ENCODE data around the gene ACKR4. TPM values are rescaled to one million over a fixed set of nuclear protein-coding genes. Genes with fewer than 3 reads are reported as not detected.
"Not testable (repeated sequence)": the region's sequence is repeated elsewhere in the genome, so short reads cannot be mapped to it uniquely, and the experiment has no call there.

The ACKR4 gene
- total and polyA plus RNA-seq, 2 experiments from 2014 or later: 14.8 to 25.0 TPM

GRCh38 chr3:132605374-132605792 lies 8.3 kb downstream of the ACKR4 start:
- WGBS, 2 experiments (ENCODE audit: low coverage in 1 of 2, low lambda C conversion rate in 2 of 2, missing lambda C conversion rate in 2 of 2): 22 to 40% methylated on average over 2 of the region's 2 CpGs
- TF ChIP-seq EZH2 (IDR thresholded peaks at IDR 0.05; ENCODE audit: insufficient read depth, poor library complexity, severe bottlenecking): no peak
- no peak for TF ChIP-seq EZH2phosphoT487 (IDR thresholded peaks at IDR 0.05; ENCODE audit: insufficient read depth, low read depth)
- Histone ChIP-seq H3K4me2 (ENCODE audit: unreplicated experiment) (peak overlapping the region; percentile 43), H3K79me2 (ENCODE audit: insufficient read depth) (0 out of 2 replicates have a peak, but pooled peaks cover 7% of the 10 kb centered on the region), H4K20me1 (ENCODE audit: insufficient read depth) (no peaks in the 10 kb centered on the region), H2AFZ (peak overlapping the region; percentile 7; the same call in 1 of the 2 replicates), H3F3A (ENCODE audit: insufficient read depth) (peaks cover 34% of the 10 kb centered on the region), H3K27me3 (replicated peaks; ENCODE audit: insufficient read depth) (no peaks in the 10 kb centered on the region), H3K36me3 (ENCODE audit: low read depth) (peaks cover 9% of the 10 kb centered on the region), H3K27ac (peak overlapping the region; percentile 68), H3K9ac (no peak overlapping the region), H3K9me2 (ENCODE audit: insufficient read depth) (no peaks in the 10 kb centered on the region), H3K4me1 (ENCODE audit: insufficient read depth) (peaks cover 37% of the 10 kb centered on the region), H3K9me3 (ENCODE audit: low read depth) (no peaks in the 10 kb centered on the region), H3K4me3 (no peak overlapping the region)
- in situ Hi-C loops (cut with MboI): no loop called here
- peak; percentile 60 for DNase-seq

GRCh38 chr3:132606085-132606484 lies 9.0 kb downstream of the ACKR4 start:
- Histone ChIP-seq H3K4me3 (no peak overlapping the region), H3F3A (ENCODE audit: insufficient read depth) (peaks cover 34% of the 10 kb centered on the region), H3K27me3 (replicated peaks; ENCODE audit: insufficient read depth) (no peaks in the 10 kb centered on the region), H3K9ac (no peak overlapping the region; the same call in 1 of the 2 replicates), H3K4me2 (ENCODE audit: unreplicated experiment) (peak overlapping the region; percentile 43), H3K4me1 (ENCODE audit: insufficient read depth) (peaks cover 37% of the 10 kb centered on the region), H3K36me3 (ENCODE audit: low read depth) (peaks cover 9% of the 10 kb centered on the region), H3K79me2 (ENCODE audit: insufficient read depth) (0 out of 2 replicates have a peak, but pooled peaks cover 7% of the 10 kb centered on the region), H3K9me2 (ENCODE audit: insufficient read depth) (no peaks in the 10 kb centered on the region), H3K9me3 (ENCODE audit: low read depth) (no peaks in the 10 kb centered on the region), H3K27ac (peak overlapping the region; percentile 68), H4K20me1 (ENCODE audit: insufficient read depth) (no peaks in the 10 kb centered on the region), H2AFZ (peak overlapping the region; percentile 7; the same call in 1 of the 2 replicates)
- TF ChIP-seq EZH2phosphoT487 (IDR thresholded peaks at IDR 0.05; ENCODE audit: insufficient read depth, low read depth): no peak
- no peak for TF ChIP-seq EZH2 (IDR thresholded peaks at IDR 0.05; ENCODE audit: insufficient read depth, poor library complexity, severe bottlenecking)
- 61 to 70% methylated on average over 1 of the region's 1 CpG for WGBS, 2 experiments (ENCODE audit: low coverage in 1 of 2, low lambda C conversion rate in 2 of 2, missing lambda C conversion rate in 2 of 2)
- in situ Hi-C loops (cut with MboI): no loop called here
- DNase-seq: peak; percentile 69

DNA sequence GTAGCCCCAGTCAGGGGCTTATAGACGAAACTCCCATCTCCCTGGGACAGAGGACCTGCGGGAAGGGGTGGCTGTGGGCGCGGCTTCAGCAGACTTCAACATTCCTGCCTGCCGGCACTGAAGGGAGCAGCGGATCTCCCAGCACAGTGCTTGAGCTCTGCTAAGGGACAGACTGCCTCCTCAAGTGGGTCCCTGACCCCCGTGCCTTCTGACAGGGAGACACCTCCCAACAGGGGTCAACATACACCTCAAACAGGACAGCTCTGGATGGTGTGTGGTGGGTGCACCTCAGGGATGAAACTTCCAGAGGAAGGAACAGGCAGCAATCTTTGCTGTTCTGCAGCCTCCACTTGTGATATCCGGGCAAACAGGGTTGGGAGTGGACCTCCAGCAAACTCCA lies 9.6 kb downstream of the ACKR4 start:
- H3K9me2 ChIP-seq (ENCODE audit: insufficient read depth); H3K9me3 ChIP-seq (ENCODE audit: low read depth); in situ Hi-C loops (cut with MboI); H3K79me2 ChIP-seq (ENCODE audit: insufficient read depth); DNase-seq; H3K4me3 ChIP-seq; H3K9ac ChIP-seq; H4K20me1 ChIP-seq (ENCODE audit: insufficient read depth); H3K36me3 ChIP-seq (ENCODE audit: low read depth); H3K27me3 ChIP-seq (replicated peaks; ENCODE audit: insufficient read depth): not testable (repeated sequence)
- peak overlapping the region; percentile 7; the same call in 1 of the 2 replicates for H2AFZ ChIP-seq
- WGBS, 2 experiments (ENCODE audit: low coverage in 1 of 2, low lambda C conversion rate in 2 of 2, missing lambda C conversion rate in 2 of 2): 68% methylated on average over 8 of the region's 8 CpGs
- H3K27ac ChIP-seq: peak overlapping the region; percentile 68
- H3F3A ChIP-seq (ENCODE audit: insufficient read depth): peaks cover 34% of the 10 kb centered on the region
- H3K4me2 ChIP-seq (ENCODE audit: unreplicated experiment): peak overlapping the region; percentile 43
- H3K4me1 ChIP-seq (ENCODE audit: insufficient read depth): peaks cover 37% of the 10 kb centered on the region

GRCh38 chr3:132615301-132615700 lies 18.2 kb downstream of the ACKR4 start:
- H3K4me1 ChIP-seq (ENCODE audit: insufficient read depth); H3K9me2 ChIP-seq (ENCODE audit: insufficient read depth); H3K4me3 ChIP-seq; H3K27me3 ChIP-seq (replicated peaks; ENCODE audit: insufficient read depth); H4K20me1 ChIP-seq (ENCODE audit: insufficient read depth); H2AFZ ChIP-seq; DNase-seq; H3K79me2 ChIP-seq (ENCODE audit: insufficient read depth); H3K9me3 ChIP-seq (ENCODE audit: low read depth); H3K4me2 ChIP-seq (ENCODE audit: unreplicated experiment); H3K27ac ChIP-seq; H3K36me3 ChIP-seq (ENCODE audit: low read depth); H3K9ac ChIP-seq; in situ Hi-C loops (cut with MboI); H3F3A ChIP-seq (ENCODE audit: insufficient read depth): not testable (repeated sequence)
- WGBS, 2 experiments (ENCODE audit: low coverage in 1 of 2, low lambda C conversion rate in 2 of 2, missing lambda C conversion rate in 2 of 2): 95% methylated on average over 3 of the region's 3 CpGs

DNA sequence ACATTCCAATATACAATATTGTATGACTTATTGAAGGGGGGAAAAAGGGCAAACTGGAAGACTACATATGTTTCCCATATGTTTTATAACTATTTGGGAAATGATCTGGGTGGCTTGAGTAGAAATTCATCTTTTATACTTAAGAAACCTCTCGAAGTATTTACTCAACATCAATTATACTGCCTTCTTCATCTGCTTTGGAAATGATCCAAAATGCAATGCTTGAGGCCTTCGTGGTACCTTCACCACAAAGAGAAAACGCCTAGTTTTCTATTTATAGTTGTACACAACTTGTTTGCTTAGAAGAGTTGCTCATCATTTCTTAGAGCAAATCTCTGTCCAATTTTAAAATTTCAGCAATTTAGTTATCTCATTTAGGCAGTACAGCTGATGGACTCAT lies 18.8 kb downstream of the ACKR4 start:
- no peaks in the 10 kb centered on the region for H3K79me2 ChIP-seq (ENCODE audit: insufficient read depth)
- H3K27ac ChIP-seq: no peak overlapping the region
- H4K20me1 ChIP-seq (ENCODE audit: insufficient read depth): no peaks in the 10 kb centered on the region
- in situ Hi-C loops (cut with MboI): no loop called here
- no peak for TF ChIP-seq EZH2phosphoT487 (IDR thresholded peaks at IDR 0.05; ENCODE audit: insufficient read depth, low read depth)
- no peak for TF ChIP-seq EZH2 (IDR thresholded peaks at IDR 0.05; ENCODE audit: insufficient read depth, poor library complexity, severe bottlenecking)
- no peak overlapping the region for H3K4me3 ChIP-seq
- no peaks in the 10 kb centered on the region for H3K27me3 ChIP-seq (replicated peaks; ENCODE audit: insufficient read depth)
- H3K9me2 ChIP-seq (ENCODE audit: insufficient read depth): no peaks in the 10 kb centered on the region
- H3F3A ChIP-seq (ENCODE audit: insufficient read depth): peaks cover 6% of the 10 kb centered on the region; the same call in 1 of the 2 replicates
- H3K36me3 ChIP-seq (ENCODE audit: low read depth): peaks cover 3% of the 10 kb centered on the region; the same call in 1 of the 2 replicates
- no peak overlapping the region for H3K4me2 ChIP-seq (ENCODE audit: unreplicated experiment)
- no peak overlapping the region for H2AFZ ChIP-seq
- 26 to 29% methylated on average over 3 of the region's 3 CpGs for WGBS, 2 experiments (ENCODE audit: low coverage in 1 of 2, low lambda C conversion rate in 2 of 2, missing lambda C conversion rate in 2 of 2)
- no peak overlapping the region for H3K9ac ChIP-seq
- H3K9me3 ChIP-seq (ENCODE audit: low read depth): no peaks in the 10 kb centered on the region
- peaks cover 6% of the 10 kb centered on the region; the same call in 1 of the 2 replicates for H3K4me1 ChIP-seq (ENCODE audit: insufficient read depth)
- no peak for DNase-seq
